GM21515 (cell line): ENCODE results near the gene MADCAM1.

Experiments used
- ATAC-seq: cut with Tn5 transposase; IDR thresholded peaks from one replicate; pipeline ENCODE4 v1.9.1; 2021; ENCODE audit not compliant: unreplicated experiment

MADCAM1 gene

DNA sequence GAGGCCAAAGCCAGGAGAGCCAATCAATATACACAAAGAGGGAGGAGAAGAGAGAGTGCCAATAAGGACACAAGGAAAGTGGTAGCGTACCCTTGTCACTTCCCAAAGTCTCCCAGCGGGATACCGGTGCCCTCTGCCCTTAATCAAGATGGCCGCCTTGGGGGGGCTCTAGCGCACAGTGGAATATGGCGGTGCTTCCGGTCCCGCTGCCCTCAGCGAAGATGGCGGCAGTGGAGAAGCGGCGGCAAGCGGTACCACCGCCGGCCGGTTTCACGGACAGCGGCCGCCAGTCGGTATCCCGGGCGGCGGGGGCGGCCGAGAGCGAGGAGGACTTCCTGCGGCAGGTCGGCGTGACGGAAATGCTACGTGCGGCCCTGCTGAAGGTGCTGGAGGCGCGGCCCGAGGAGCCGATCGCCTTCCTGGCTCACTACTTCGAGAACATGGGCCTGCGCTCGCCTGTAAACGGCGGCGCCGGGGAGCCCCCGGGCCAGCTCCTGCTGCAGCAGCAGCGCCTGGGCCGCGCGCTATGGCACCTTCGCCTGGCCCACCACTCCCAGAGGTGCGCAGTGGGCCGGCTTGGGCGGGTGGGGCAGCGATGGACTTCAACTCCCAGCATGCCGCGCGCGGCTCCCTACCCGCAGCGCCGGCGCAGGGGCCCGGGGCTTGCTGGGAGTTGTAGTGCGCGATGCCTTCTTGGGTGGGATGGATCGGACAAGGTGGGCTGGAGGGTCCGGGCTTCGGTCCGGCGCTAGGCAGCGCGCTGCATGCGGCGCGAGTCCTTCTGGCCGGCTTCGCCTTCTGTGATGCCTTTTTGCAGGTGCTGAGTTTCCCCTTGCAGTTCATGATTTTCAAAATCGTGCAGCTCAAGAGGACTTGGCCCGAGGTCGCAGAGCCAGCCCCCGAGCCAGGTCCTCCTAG is 11.3 kb downstream of the MADCAM1 start, which contains the start of gene TPGS1:
TSS of gene TPGS1 (plus strand) at position 212 of the 918 bp plus-strand sequence. CDS start at position 222, 10 bp downstream.
- peak; percentile 60 for ATAC-seq

DNA sequence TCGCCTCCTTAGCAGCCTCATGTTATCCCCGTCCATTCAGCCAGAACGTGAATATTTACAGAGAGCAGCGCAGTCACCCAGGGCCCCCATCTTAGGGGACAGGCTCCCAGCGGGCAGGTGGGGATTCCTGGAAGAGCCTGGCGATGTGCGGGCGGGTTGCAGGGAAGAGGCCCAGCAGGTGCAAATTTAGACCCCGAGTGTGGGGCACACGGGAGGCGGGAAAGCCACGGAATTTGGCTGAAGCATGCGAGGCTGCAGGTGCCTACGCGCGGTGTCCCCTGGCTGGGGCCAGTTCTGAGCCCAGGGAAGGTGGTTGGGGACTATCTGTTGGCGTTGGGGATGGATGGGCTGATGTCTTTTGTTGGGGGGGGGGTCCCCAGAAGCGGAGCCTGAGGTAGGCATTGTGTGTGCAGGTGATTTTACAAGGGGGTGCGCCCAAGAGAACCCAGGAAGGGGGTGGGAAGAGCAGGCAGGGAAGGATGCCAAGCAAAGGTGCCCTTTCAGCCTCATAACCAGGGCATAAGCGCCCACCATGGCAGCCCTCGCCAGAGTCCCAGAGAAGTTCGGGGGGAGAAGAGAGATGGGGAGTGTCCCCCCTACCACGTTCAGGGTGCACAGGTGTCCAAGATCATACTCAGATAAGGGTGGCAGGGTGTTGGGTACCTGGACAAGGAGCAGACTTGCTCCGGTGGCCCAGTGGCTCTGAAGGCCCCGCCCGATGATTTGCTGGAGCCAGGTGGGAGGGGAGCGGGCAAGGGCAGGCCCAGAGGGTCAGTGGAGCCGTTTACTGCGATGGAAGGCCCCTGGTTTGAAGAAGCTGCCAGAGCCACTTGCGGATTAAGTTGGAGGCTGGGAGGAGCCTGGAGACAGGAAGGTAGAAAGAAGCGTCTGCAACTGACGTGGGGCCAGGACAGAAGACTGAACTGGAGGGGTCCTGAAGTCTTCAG is 12.2 kb downstream of the MADCAM1 start:
- no peak for ATAC-seq

DNA sequence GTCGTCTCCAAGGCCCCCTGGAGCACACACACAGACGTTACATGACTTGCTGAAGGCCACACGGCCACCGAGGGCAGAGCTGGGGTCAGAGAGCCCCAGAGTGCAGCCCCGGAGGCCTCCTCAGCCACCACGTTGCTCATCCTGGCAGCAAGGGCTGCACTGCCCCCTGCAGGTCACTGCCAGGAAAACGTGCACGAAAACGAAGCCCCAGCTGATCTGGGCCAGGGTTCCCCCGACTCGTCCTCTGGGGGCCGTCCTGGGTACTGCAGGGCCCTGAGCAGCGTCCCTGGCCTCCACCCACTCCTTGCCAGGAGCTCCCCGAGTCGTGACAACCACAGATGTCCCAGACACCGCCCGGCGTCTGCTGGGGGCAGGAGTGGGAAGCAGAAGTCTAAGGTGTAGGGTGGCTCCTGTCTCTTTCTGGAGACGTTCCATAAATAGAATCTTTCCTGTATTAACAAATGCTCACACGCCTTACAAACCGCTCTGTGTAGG is 14.4 kb downstream of the MADCAM1 start:
- ATAC-seq, result peak; percentile 26

DNA sequence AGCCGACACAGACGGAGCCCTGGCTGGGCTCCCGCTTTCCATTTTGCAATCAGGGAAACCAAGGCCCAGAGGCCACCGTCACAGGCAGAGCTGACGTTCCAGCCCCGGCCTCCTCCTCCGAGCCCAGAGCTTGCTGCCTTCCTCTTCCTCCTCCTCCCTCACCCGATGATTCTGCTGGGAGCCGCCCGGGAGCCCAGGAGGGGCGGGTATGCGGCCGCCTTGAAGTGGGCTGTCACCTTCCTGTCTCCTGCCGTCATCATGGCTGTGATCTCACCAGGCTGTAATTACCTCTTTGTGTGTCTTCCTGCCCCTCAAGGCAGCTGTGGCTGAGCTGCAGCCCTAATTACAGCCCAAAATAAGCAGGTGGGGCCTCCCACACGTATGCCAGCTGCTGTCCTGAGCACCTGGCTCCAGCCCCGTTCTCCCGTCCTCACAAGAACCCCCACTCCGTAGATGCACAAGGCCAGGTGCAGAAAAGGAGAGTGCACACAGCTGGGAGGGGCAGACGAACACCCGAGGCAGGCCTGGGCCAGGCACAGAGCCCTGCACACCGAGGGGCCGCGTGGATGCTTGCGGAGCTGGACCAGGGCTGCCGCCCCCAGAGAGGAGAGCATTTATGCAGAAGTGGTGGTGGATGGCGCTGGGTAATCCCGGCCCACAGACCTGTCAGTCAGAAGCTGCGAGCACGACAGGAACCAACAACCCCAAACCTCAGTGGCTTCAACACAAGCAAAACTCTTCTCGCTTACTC is 15.0 kb downstream of the MADCAM1 start:
- ATAC-seq, result no peak

DNA sequence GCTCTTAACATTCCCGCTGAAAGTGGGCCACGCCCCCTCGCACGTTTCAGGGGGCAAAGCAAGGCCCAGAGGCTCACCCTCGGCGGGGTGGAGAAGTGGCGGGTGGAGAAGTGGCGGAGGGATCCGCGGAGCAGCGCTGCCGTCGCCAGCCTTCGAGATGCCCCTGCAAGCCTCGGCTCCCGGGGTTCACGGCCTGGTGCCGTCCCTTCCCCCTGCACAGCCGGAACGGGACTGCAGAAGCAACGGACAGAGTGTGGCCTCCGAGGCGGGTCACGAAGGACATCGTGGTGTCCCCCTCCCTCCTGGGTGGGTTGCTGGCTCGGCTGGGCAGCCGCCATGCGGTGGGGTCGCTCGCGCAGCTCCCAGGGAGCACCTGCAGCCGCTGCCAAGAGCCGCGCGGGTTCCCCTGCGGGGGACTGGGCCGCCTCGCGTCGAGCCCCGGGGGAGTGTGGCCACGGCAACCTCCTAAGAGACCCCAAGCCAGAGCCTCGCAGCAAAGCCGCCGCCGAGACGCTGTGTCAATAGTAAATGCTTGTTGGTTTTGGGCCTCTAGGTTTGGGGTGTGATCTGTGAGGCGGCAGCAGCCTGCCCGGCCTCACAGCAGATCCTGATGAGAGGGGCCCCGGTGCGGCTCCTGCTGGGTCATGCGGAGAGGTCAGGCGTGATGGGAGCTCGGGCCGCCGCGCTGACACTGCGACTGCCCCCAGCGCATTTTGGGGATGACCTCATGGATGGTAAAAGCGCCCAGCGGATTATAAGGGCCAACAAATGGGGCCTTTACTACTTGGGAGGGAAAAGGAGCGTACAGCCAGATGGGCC is 16.5 kb downstream of the MADCAM1 start:
- no peak for ATAC-seq

- no peak for ATAC-seq
These were observed 17.3 kb downstream of the MADCAM1 start for GRCh38 chr19:513368-514165.

- no peak for ATAC-seq
These were observed 17.9 kb downstream of the MADCAM1 start for GRCh38 chr19:514166-514663.

- no peak for ATAC-seq
These were observed 21.7 kb downstream of the MADCAM1 start for GRCh38 chr19:517721-518597.

DNA sequence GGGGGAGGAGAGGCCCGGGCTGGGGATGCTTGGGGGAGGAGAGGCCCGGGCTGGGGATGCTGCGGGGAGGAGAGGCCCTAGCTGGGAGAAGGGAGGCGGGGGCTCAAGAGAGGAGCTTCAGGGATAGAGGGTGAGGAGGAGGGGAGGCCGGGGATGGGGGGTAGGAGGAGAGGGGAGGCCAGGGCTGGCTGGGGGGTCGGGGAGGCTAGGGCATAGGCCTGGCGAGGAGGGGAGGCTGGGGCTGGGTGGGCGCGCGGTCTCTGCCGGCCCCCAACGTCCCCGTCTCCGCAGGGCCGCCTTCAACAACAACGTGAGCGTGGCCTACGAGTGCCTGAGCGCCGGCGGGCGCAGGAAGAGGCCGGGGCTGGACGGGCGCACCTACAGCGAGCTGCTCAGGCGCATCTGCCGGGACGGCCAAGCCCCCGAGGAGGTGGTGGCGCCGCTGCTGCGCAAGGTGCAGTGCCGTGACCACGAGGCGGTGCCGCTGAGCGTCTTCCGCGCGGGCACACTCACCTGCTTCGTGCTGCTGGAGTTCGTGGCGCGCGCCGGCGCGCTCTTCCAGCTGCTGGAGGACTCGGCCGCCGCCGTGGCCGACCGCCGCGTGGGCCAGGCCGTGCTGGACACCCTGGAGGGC is 22.4 kb downstream of the MADCAM1 start:
- ATAC-seq, result no peak

DNA sequence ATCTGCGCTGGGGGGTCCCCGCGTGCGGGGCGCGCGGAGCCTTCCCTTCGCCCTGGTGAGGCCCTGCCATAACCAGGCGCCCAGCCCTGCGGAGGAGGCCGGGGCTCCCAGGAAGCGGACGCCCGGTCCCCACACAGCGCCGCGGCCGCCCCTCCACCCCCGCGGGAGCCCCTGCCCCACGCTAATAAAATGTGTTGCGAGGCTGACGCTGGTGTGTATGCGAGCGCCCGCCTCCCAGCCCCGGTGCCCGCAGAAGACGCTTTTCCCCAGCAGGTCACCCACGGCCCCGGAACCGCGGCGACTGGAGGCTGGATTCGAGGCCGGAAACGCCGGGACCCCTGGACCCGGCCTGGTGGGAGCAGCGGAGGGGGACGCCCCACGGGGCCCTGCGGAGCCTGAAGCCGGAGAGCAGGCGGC is 23.2 kb downstream of the MADCAM1 start:
- ATAC-seq, result no peak

GRCh38 chr19:522726-523125 is 26.4 kb downstream of the MADCAM1 start:
- no peak for ATAC-seq

- no peak for ATAC-seq
These were observed 27.9 kb downstream of the MADCAM1 start for GRCh38 chr19:524062-524674.

DNA sequence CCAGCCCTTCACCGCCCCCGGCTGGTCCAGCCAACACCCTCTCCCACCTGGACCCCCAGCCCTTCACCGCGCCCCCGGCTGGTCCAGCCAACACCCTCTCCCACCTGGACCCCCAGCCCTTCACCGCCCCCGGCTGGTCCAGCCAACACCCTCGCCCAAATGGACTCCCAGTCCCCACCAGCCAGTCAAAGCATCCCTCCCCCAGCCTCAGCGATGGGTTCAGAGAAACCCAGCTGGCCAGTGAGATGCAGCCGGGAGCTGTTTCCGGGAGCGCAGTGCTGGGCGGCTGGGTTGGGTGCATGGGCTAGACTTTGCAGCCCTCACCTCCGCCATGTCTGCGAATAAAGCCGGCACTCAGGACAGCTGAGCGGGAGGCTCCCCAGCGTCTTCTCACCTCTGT is 28.7 kb downstream of the MADCAM1 start:
- ATAC-seq, result no peak

GRCh38 chr19:525857-526419 is 29.7 kb downstream of the MADCAM1 start:
- no peak for ATAC-seq

GRCh38 chr19:530134-531008 is 34.1 kb downstream of the MADCAM1 start:
- ATAC-seq, result no peak
